Endothelial cell of umbilical vein (primary cell): ENCODE data around the gene UNCX. TPM values are rescaled to one million over a fixed set of nuclear protein-coding genes. Genes with fewer than 3 reads are reported as not detected.

ENCODE experiments used
- BruUV-seq: library from RNA; stranded (reverse); fragments of 400-500 nt; replicated peaks from 2 replicates; lab custom pipeline; 2021; lab: Mats Ljungman, UMichigan
- CTCF ChIA-PET: fragments of 300-600, 350-600 bp; sonication (Branson Sonifier 250); formaldehyde crosslinking; loops from one replicate; lab custom pipeline; 2021; ENCODE audit warnings: antibody characterized with exemption, inconsistent platforms; lab: Charles Lee
- POLR2A ChIA-PET: fragments of 300-600, 350-600 bp; sonication (Branson Sonifier 250); formaldehyde crosslinking; loops from one replicate; lab custom pipeline; 2021; ENCODE audit warnings: antibody characterized with exemption, inconsistent platforms; lab: Charles Lee
- DNase-seq: peaks from one replicate; pipeline ENCODE4 v3.0.0-alpha.2; 2011; ENCODE audit warnings: low read depth, low spot score
- FAIRE-seq: peaks from 2 replicates; lab custom pipeline; 2011; peaks lifted over from hg19 to GRCh38; lab: Jason Lieb, UNC
- H2AFZ ChIP-seq: 2 replicates; pipeline ENCODE4 v1.6.0; 2012; ENCODE audit warnings: low read depth, low read length, control low read depth, inconsistent platforms
- H3K27ac ChIP-seq: 2 replicates; pipeline ENCODE4 v1.5.1; 2011; ENCODE audit warnings: low read depth, mild to moderate bottlenecking, control low read depth, low read length, moderate library complexity; ENCODE audit not compliant: insufficient read depth
- H3K27me3 ChIP-seq, 2 experiments: 2 replicates each; pipeline versions ENCODE4 v1.6.0 to v1.6.1; 2011; ENCODE audit warnings: low read length in 2 of 2, mixed read lengths in 1 of 2; ENCODE audit not compliant: control insufficient read depth in 2 of 2, insufficient read depth in 2 of 2
- H3K36me3 ChIP-seq, 2 experiments: 2 replicates in 1 of 2; 3 replicates in 1 of 2; pipeline ENCODE4 v1.5.1; 2011; ENCODE audit warnings: low read length in 2 of 2, mild to moderate bottlenecking in 1 of 2, moderate library complexity in 1 of 2; ENCODE audit not compliant: control insufficient read depth in 2 of 2, insufficient read depth in 2 of 2; ENCODE audit errors: extremely low read depth in 1 of 2
- H3K4me1 ChIP-seq: 3 replicates; pipeline ENCODE4 v1.5.1; 2011; ENCODE audit warnings: mild to moderate bottlenecking, low read length; ENCODE audit not compliant: control insufficient read depth, insufficient read depth; ENCODE audit errors: extremely low read depth
- H3K4me2 ChIP-seq: 2 replicates; pipeline ENCODE4 v1.6.1; 2011; ENCODE audit warnings: low read length, control low read depth, mixed read lengths; ENCODE audit not compliant: insufficient read depth
- H3K4me3 ChIP-seq, 3 experiments: fragments of 200-600 bp in 1 of 3; sonication (generic), shearing (Covaris generic) in 1 of 3; replicated peaks in 1 of 3; 2 replicates each; pipeline ENCODE4 v1.5.1; 2011 to 2016; ENCODE audit warnings: control low read depth in 3 of 3, low read length in 3 of 3, mild to moderate bottlenecking in 2 of 3, inconsistent platforms in 1 of 3, low read depth in 1 of 3, moderate library complexity in 1 of 3; ENCODE audit not compliant: insufficient read depth in 1 of 3
- H3K79me2 ChIP-seq: 2 replicates; pipeline ENCODE4 v1.6.0; 2012; ENCODE audit warnings: low read length, inconsistent platforms; ENCODE audit not compliant: control insufficient read depth, insufficient read depth
- H3K9ac ChIP-seq: replicated peaks from 2 replicates; pipeline ENCODE3; 2011; ENCODE audit warnings: low read length, control low read depth; ENCODE audit not compliant: insufficient read depth; ENCODE audit errors: extremely low read depth
- H3K9me1 ChIP-seq: replicated peaks from 3 replicates; pipeline ENCODE4 v1.6.0; 2011; ENCODE audit warnings: mild to moderate bottlenecking, low read length; ENCODE audit not compliant: control insufficient read depth, insufficient read depth; ENCODE audit errors: extremely low read depth
- H3K9me3 ChIP-seq: replicated peaks from 2 replicates; pipeline ENCODE4 v1.5.1; 2012; ENCODE audit warnings: low read length, inconsistent platforms; ENCODE audit not compliant: control insufficient read depth, insufficient read depth
- H4K20me1 ChIP-seq: replicated peaks from 2 replicates; pipeline ENCODE3; 2011; ENCODE audit warnings: mild to moderate bottlenecking, low read length; ENCODE audit not compliant: control insufficient read depth, insufficient read depth; ENCODE audit errors: extremely low read depth
- EZH2 ChIP-seq: IDR thresholded peaks from 2 replicates; pipeline ENCODE4 v1.6.1; 2012; ENCODE audit warnings: borderline replicate concordance, low read depth, mild to moderate bottlenecking, moderate library complexity, low read length, inconsistent platforms; ENCODE audit not compliant: severe bottlenecking
- FOS ChIP-seq: IDR thresholded peaks from 2 replicates; pipeline ENCODE4 v1.6.1; 2011; ENCODE audit warnings: mild to moderate bottlenecking, low read length, moderate library complexity, borderline replicate concordance; ENCODE audit not compliant: insufficient read depth
- GATA2 ChIP-seq: IDR thresholded peaks from 2 replicates; pipeline ENCODE4 v1.7.0; 2011; ENCODE audit warnings: low read depth, mild to moderate bottlenecking, moderate library complexity, mixed read lengths, low read length; ENCODE audit not compliant: insufficient read length, insufficient read depth
- JUN ChIP-seq: IDR thresholded peaks from 2 replicates; pipeline ENCODE4 v1.6.1; 2011; ENCODE audit warnings: borderline replicate concordance, low read depth; ENCODE audit not compliant: insufficient read length, insufficient read depth
- MYC ChIP-seq: IDR thresholded peaks from one replicate; pipeline ENCODE4 v1.6.1; 2011; ENCODE audit warnings: mild to moderate bottlenecking, low read depth, low read length
- POLR2A ChIP-seq: IDR thresholded peaks from 2 replicates; pipeline ENCODE4 v1.6.1; 2012; ENCODE audit warnings: low read depth, mild to moderate bottlenecking, control low read depth, low read length
- POLR2AphosphoS5 ChIP-seq: IDR thresholded peaks from 2 replicates; pipeline ENCODE4 v1.6.1; 2012; ENCODE audit warnings: low read depth, mild to moderate bottlenecking, control low read depth, low read length, moderate library complexity; ENCODE audit not compliant: insufficient read depth
- dilution Hi-C: fragments of 300-500 bp; cut with MboI; formaldehyde crosslinking; loops from one replicate; pipeline ENCODE4 v1.15.0; 2019; ENCODE audit warnings: low sequenced_read_pairs; ENCODE audit not compliant: extremely low pct_ligation_motif_present
- intact Hi-C: fragments of 100-400 bp; cut with micrococcal nuclease; formaldehyde crosslinking; loops from one replicate; pipeline ENCODE4 v1.10.0; 2022
- polyA plus RNA-seq, 4 experiments: library from polyadenylated mRNA; depleted of rRNA in 3 of 4; stranded (reverse) in 3 of 4; unstranded in 1 of 4; fragments of >200 nt; gene quantifications; 2 replicates each; pipeline versions ENCODE4 v1.2.1 to v1.2.3, GENCODE V29; 2011 to 2012; ENCODE audit warnings: missing spikeins in 1 of 4
- total RNA-seq: library from RNA; stranded (reverse); gene quantifications from 2 replicates; pipeline ENCODE4 v1.2.3, GENCODE V29; 2021

UNCX gene
- total and polyA plus RNA-seq, 2 donors (not counting 3 experiments of a cell fraction or from before 2014, with no cell fraction given), result not detected

DNA sequence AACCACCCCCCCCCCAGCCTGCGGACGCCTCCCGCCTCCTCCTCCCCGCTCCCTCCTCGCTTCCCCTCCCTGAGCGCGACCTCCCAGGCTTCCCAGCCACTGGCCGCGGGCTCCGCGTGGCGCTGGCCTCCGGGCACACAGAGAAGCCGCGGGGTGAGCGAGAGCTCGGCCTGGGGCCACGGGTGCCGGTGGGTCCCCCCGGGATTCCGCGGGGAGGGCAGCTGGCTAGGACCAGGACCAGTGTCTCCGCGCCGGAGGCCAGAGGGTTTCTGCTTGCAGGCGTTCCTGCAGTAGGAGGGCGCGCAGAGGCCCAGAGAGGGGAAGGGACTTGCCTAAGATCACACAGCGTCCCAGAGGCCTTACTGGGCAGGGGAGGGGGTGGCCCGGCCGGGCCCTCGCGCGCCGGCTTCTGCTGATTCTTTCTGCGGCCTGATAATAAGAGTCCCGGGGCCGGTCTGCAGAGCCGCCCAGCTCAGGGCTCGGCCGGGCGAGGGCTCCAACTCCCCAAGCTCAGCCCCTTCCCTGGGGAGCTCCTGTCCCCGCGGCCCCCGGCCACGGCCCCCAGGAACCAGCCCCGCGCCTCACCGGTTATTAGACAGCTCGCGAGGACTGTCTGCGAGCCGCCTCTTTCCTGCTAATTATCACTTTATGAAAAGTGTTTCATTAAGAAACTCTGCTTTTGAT, 10.1 kb downstream of the UNCX start:
- no TSS peak for BruUV-seq
- Histone ChIP-seq H3K79me2 (no peaks in the 10 kb centered on the region), H3K9me3 (no peaks in the 10 kb centered on the region), H3K36me3 (no peaks in the 10 kb centered on the region), H3K9me1 (no peaks in the 10 kb centered on the region), H2AFZ (no peak overlapping the region), H4K20me1 (peaks cover 5% of the 10 kb centered on the region), H3K27me3 (peaks cover 81 to 96% of the 10 kb centered on the region in 2 experiments), H3K4me3 (no peak overlapping the region), H3K4me2 (no peak overlapping the region), H3K27ac (no peak overlapping the region), H3K4me1 (no peaks in the 10 kb centered on the region), H3K9ac (no peak overlapping the region)
- intact Hi-C loops (no loop called here), dilution Hi-C loops (no loop called here)
- no peak for TF ChIP-seq POLR2A
- no peak for TF ChIP-seq JUN
- TF ChIP-seq FOS, result no peak
- TF ChIP-seq GATA2, result no peak
- TF ChIP-seq EZH2, result peak; percentile 72
- TF ChIP-seq POLR2AphosphoS5, result no peak
- TF ChIP-seq MYC, result no peak
- no peak for DNase-seq
- CTCF ChIA-PET, result interaction anchor here (1.5 kb wide), 1 partner anchor 11 kb away, joined by 3 read pairs; no protein-coding TSS in a partner anchor
- POLR2A ChIA-PET, result no interaction called here
- FAIRE-seq, result no peak
